GM11168 (cell line): ENCODE data around the gene CTBP2.

Source experiments
- in situ Hi-C: fragments of 300-500 bp; cut with MboI; formaldehyde crosslinking; loops from one replicate; pipeline ENCODE4 v1.12.0; 2022; ENCODE audit warnings: low sequenced_read_pairs; ENCODE audit not compliant: unreplicated experiment

Gene CTBP2

GRCh38 chr10:125112697-125113494 lies 47.5 kb downstream of the CTBP2 start:
- in situ Hi-C loops, result no loop called here

DNA sequence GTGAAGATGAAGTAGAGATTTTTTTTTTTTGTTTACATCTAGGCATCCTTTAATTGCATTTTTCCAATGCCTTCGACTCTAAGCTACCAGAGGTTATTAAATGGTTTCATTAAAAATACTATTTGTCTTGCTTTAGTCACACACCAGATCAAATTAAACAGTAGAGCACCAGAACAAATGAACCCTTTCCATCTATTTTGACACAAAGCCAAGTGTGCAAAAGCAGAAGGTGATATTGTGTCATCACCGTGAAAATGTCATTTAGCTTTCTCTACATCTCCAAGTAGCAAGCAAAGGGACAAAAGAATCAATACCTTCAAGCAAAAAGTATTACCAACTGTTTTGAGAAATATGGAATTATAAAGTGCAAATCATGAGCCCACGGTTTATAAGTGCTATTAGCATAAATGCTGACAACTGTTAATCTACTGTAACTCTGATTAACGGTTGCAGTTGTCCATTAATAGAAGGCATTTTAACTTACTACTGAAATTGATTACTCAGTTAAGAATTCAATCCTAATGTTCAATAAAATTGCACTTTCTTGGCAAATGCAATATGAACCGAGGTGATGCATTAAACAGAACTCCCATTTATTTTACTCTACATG lies 49.1 kb downstream of the CTBP2 start:
- in situ Hi-C loops, result no loop called here

DNA sequence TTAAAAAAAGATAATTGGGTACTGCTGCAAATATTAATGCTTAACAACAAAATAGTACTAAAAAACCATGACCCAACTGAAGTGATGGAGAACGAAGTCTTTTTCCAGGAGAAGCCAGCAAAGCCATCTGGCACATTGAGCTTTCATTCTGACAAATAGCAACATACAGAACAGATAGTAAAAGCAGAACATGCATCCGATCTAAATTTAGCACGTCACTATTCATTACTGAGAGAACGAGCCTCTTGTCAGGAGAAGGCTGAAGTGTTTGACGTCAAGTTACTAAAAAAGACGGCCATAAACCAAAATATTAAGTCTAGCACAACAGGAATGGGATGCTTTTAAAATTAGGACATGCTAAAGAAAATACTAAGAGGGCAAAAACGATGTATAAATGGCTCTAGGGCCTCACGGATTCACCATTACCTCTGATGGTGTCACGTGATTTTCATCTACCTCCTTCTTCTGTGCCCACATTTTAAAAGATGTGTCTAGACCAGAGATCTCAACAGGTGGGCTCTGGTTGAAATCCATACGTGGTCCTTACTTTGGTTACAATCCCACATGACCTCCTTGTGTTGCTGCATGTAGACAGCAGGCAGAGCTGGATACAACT lies 52.3 kb downstream of the CTBP2 start:
- in situ Hi-C loops, result no loop called here

DNA sequence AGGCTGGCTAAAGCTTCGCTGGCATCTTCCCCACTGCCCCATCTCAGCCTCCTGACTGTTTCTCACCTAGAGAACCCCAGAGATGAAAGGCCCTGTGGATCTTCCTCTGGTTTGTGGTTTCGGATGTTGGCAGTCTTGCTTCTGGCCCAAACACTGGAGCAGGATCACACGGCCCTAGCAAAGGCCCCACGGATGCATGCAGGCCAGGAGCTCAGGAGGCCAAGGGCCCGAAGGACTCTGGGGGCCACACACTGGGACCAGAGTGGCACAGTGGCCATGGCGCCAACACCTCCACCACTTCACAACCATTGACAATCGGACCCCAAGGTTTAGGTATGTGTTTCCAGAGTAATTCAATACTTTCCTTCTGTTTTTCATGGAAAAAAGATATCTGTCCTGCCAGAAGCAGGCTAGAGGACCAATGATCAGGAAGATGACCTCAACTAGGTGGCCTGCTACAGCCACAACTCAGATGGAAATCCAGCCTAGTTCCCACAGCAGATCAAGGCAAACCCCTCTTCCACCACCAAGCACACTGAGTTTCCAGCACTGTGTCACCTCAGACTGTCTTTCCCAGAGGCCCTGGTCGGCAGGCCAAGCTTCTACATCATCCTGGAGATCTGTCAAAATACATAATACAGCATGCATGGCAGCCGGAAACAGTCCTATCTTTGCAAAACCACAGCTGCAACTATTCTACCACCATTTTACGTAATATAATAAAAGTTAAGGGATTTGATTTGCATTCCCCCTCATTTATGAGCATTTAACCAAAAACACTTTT lies 53.0 kb downstream of the CTBP2 start:
- in situ Hi-C loops, result no loop called here

DNA sequence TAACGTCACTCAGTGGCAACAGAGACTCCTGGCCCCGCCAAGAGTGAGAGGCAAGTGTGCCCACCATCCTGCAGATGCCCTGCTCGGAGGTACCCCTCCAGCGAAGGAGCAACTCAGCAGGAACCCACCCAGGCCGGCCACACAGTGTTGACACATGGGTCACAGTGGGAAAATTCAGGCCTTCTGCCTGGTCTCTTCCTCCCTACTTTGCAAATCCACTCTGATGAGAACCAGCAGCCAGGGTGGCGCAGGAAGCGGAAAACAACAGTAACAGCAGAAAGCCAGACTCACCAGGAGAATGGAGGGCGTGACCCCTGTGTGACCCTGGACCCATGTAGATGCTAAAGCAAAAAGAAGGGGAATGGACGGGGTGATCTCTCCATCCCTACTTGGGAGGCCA lies 53.8 kb downstream of the CTBP2 start:
- in situ Hi-C loops, result no loop called here

GRCh38 chr10:125105706-125106255 lies 54.6 kb downstream of the CTBP2 start:
- in situ Hi-C loops, result no loop called here

- in situ Hi-C loops, result no loop called here
Observed at GRCh38 chr10:125105155-125105554, 55.2 kb downstream of the CTBP2 start.

DNA sequence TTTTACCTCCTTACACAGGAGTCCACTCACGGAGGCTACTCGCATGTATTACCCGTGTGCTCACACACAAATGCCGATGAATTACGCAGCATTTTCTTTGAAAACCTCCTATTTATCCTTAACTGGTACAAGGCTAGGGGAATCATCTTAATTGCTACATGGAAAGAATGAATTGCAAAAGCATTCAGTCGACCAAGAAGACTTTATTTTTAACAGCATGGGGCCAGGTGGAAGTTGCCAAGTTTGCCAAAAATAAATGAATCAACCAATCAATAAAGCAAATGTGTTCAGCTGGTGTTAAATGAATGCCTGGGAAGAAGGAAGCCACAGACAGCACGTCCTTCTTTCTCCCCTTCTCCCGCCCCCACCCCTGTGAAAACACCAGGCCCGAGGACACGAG lies 55.8 kb downstream of the CTBP2 start:
- in situ Hi-C loops, result no loop called here

GRCh38 chr10:125103924-125104323 lies 56.4 kb downstream of the CTBP2 start:
- in situ Hi-C loops, result no loop called here

DNA sequence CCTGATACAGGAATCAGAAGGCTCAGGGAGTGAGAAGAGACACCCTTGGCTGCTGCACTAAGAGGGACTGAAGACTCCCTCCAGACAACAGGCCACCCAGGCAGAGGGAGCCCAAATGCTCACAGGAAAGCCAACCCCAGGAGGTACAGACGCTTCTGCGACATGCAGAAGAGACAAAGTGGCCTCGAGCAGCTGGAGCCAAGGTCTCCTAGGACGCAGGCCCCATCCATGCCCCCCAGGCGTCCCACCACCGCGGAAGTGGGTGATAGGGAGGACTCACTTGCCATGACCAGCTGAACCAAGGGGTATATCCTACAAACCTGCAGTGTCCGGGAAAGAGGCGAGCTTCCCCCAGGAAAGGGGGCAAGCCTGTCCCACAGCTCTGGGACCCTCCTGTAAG lies 56.9 kb downstream of the CTBP2 start:
- in situ Hi-C loops, result no loop called here

DNA sequence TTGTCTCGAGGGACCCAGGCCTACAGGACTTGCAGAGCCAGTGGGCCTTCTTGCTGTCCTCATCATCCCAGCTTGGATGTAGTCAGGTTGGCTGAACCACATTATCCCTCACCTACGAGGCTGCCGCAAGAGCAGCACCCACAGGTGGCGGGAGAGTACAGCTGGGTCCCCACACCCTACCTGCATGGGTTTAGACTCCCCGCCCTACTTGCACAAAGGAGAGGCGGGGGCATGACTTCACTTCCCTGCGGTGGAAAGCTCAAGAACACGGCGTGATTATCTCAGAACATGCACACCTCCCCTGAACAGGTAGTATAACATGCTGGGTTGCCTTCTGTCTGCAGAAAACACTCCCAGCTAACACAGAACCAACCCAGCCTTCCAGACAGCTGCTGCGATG lies 57.5 kb downstream of the CTBP2 start:
- in situ Hi-C loops, result no loop called here

- in situ Hi-C loops, result no loop called here
Observed at GRCh38 chr10:125102246-125102645, 58.1 kb downstream of the CTBP2 start.

GRCh38 chr10:125101581-125101980 lies 58.8 kb downstream of the CTBP2 start:
- in situ Hi-C loops, result no loop called here

- in situ Hi-C loops, result no loop called here
Observed at GRCh38 chr10:125101049-125101448, 59.3 kb downstream of the CTBP2 start.

DNA sequence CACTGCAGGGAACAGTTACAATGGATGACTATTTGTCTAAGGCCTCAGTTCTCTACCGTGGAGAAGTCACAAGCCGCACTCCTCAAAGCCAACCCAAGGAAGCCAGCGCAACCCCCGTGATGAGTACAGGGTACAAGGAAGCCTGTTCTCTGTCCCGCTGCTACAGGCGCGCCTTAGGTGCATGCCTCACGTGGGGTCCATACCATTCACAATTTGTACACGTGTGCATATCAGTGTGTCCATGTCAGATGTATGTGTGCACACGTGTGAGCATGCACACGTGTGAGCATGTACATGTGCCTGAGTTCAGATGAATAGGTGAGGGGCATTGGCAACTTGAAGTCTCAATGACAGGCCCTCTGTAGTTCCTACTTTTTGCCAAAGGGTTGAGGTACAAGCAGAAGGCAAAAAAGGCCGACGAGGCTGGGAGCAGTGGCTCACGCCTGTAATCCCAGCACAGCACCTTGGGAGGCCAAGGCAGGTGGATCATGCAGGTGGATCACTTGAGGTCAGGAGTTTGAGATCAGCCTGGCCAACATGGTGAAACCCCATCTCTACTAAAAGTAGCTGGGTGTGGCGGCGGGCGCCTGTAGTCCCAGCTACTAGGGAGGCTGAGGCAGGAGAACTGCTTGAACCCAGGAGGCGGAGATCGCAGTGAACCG lies 62.8 kb downstream of the CTBP2 start:
- in situ Hi-C loops, result no loop called here

DNA sequence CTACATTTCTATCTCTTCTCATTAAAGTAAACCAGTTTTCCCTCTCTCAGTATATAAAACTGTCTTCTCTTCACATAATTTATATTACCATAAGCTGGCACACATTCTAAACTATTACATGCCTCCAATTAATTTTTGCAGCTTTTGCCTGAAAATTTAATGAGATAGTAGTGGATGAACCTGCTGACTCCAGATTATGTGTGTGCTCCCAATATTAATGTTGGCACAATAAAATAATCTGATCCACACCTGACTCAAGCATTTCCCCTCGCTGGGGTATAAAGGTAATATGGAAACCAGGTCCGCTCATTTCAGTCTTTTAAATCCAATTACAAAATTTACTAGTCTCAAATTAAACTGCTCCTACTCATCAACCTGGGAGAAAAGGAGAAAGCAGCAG lies 63.4 kb downstream of the CTBP2 start:
- in situ Hi-C loops, result no loop called here

GRCh38 chr10:125096371-125096770 lies 64.0 kb downstream of the CTBP2 start:
- in situ Hi-C loops, result no loop called here

DNA sequence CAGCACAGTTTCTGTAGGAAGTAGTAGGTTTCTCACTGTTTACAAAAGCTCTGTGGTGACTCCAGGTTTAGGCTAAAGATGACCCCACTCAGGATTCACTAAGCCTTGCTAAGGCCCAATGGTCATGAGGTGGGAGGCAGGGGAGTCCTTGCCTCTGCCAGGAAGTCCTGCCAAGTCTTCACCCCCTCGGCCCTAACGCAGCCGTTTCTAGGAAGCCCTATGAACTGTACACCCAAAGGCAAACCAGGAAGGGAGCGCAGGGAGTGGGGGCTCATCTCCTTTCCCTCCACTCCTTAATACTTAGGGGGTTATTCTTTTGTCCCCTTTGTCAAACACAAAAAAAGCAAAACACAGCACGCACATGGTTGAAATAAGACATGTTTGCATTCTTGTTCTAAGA lies 64.6 kb downstream of the CTBP2 start:
- in situ Hi-C loops, result no loop called here

DNA sequence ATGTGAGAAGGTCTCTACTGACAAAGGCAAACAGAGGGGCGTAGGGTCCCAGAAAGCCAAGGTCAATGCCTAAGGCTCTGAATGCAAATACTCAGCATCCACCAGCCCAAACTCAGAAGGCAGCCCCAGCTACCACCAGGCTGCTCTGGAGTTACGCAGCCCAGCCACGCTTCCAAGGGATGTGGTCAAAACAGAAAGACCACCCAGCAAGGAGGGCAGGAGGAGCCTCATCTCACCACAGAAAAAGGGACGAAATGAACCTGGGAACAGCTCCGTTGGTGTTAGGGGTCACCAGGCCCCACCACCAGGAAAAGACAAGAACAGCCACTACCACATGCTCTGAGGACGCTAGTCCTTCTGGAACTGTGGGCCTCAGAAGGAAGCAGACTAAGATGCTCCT lies 65.1 kb downstream of the CTBP2 start:
- in situ Hi-C loops, result no loop called here

DNA sequence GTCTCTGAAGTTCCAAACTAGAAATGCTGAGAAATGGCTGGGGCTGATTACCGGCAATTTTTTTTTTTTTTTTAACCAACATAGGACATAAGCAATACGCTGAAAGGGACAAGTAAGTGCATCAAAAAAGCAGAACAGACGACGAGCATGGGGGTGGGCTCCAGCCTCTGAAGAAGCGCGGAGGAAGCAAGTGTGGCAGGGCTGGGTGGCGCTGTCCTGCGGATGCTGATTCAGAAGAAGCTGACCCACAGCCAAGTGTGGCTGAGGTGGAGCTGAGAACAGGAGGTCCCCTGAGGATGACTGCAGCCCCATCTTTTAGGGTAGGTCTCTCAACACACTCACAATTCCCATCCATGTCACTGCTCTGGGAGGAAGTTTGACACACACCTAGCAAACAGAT lies 65.6 kb downstream of the CTBP2 start:
- in situ Hi-C loops, result no loop called here
